B cell (primary cell): ENCODE data around the gene ASTN2. TPM values are rescaled to one million over a fixed set of nuclear protein-coding genes. Genes with fewer than 3 reads are reported as not detected.
"Not testable (repeated sequence)": the region's sequence is repeated elsewhere in the genome, so short reads cannot be mapped to it uniquely, and the experiment has no call there.

Experiments used
- ATAC-seq: fragments of 200-7000 bp; cut with Tn5 transposase; one replicate; pipeline ENCODE4 v1.10.0; 2021; ENCODE audit warnings: low read depth, mild to moderate bottlenecking, moderate number of reproducible peaks, moderate library complexity
- CTCF ChIA-PET: fragments of 350-600 bp; sonication (Branson Sonifier 250); formaldehyde crosslinking; loops from one replicate; lab custom pipeline; 2021; ENCODE audit warnings: antibody characterized with exemption, inconsistent platforms; lab: Charles Lee
- POLR2A ChIA-PET: fragments of 350-600 bp; sonication (Branson Sonifier 250); formaldehyde crosslinking; loops from one replicate; lab custom pipeline; 2021; ENCODE audit warnings: antibody characterized with exemption; lab: Charles Lee
- DNase-seq: peaks from one replicate; pipeline ENCODE4 v3.0.0; 2013
- H2AFZ ChIP-seq: 2 replicates; pipeline ENCODE4 v1.6.1; 2012; ENCODE audit warnings: mild to moderate bottlenecking, low read depth, low read length; ENCODE audit not compliant: insufficient read depth, poor library complexity, severe bottlenecking
- H3K27ac ChIP-seq, 2 donors: 1 replicate in 1 of 2; 2 replicates in 1 of 2; pipeline ENCODE4 v1.5.1; 2012 to 2013; ENCODE audit warnings: low read length in 2 of 2, mild to moderate bottlenecking in 2 of 2, moderate library complexity in 1 of 2
- H3K27me3 ChIP-seq, 4 experiments: fragments of 200-600 bp in 1 of 4; sonication (generic) in 1 of 4; replicated peaks in 1 of 4; 1 replicate in 2 of 4; 2 replicates in 2 of 4; pipeline versions ENCODE4 v1.6.1 to v1.7.0; 2013 to 2016; ENCODE audit warnings: low read length in 3 of 4, mild to moderate bottlenecking in 2 of 4, mixed read lengths in 1 of 4, moderate library complexity in 1 of 4; ENCODE audit not compliant: insufficient read depth in 4 of 4, control insufficient read depth in 3 of 4; ENCODE audit errors: control extremely low read depth in 1 of 4
- H3K36me3 ChIP-seq, 2 experiments: replicated peaks in 1 of 2; 1 replicate in 1 of 2; 2 replicates in 1 of 2; pipeline versions ENCODE4 v1.6.1 to v1.7.1; 2013; ENCODE audit warnings: low read length in 1 of 2; ENCODE audit not compliant: insufficient read depth in 2 of 2, control insufficient read depth in 1 of 2; ENCODE audit errors: control extremely low read depth in 1 of 2, extremely low read depth in 1 of 2
- H3K4me1 ChIP-seq, 2 donors: fragments of 200-600 bp in 1 of 2; sonication (generic) in 1 of 2; 1 replicate in 1 of 2; 2 replicates in 1 of 2; pipeline versions ENCODE4 v1.5.1 to v1.6.1; 2013 to 2017; ENCODE audit warnings: low read length in 2 of 2; ENCODE audit not compliant: control insufficient read depth in 2 of 2, insufficient read depth in 2 of 2
- H3K4me2 ChIP-seq: replicated peaks from 2 replicates; pipeline ENCODE3; 2012; ENCODE audit warnings: mild to moderate bottlenecking, low read depth, low read length; ENCODE audit not compliant: poor library complexity, severe bottlenecking
- H3K4me3 ChIP-seq, 5 experiments: fragments of 200-600 bp in 1 of 5; sonication (generic) in 1 of 5; 1 replicate in 3 of 5; 2 replicates in 2 of 5; pipeline versions ENCODE4 v1.5.1 to v1.7.0; 2011 to 2016; ENCODE audit warnings: low read length in 4 of 5, mild to moderate bottlenecking in 4 of 5, low read depth in 2 of 5, control low read depth in 1 of 5, moderate library complexity in 1 of 5; ENCODE audit not compliant: insufficient read depth in 1 of 5; ENCODE audit errors: control extremely low read depth in 1 of 5, extremely low read depth in 1 of 5
- H3K79me2 ChIP-seq: fragments of 200-600 bp; sonication (generic); one replicate; pipeline ENCODE4 v1.6.0; 2016; ENCODE audit warnings: low read length; ENCODE audit not compliant: control insufficient read depth, insufficient read depth
- H3K9ac ChIP-seq: fragments of 200-600 bp; sonication (generic); 2 replicates; pipeline ENCODE4 v1.6.1; 2017; ENCODE audit warnings: mild to moderate bottlenecking, low read length, moderate library complexity
- H3K9me3 ChIP-seq, 3 donors: one replicate each; pipeline versions ENCODE4 v1.6.1 to v1.7.1; 2013; ENCODE audit warnings: low read length in 2 of 3; ENCODE audit not compliant: control insufficient read depth in 2 of 3, insufficient read depth in 1 of 3; ENCODE audit errors: control extremely low read depth in 1 of 3
- H4K20me1 ChIP-seq: 2 replicates; pipeline ENCODE4 v1.6.0; 2012; ENCODE audit warnings: mild to moderate bottlenecking, low read length; ENCODE audit not compliant: insufficient read depth, control insufficient read depth, poor library complexity, severe bottlenecking
- H3K27ac Mint-ChIP-seq: one replicate; pipeline ENCODE4 v1.8.0; 2021; ENCODE audit warnings: mixed read lengths
- H3K27me3 Mint-ChIP-seq: one replicate; pipeline ENCODE4 v1.8.0; 2021; ENCODE audit warnings: mixed read lengths
- H3K4me1 Mint-ChIP-seq: one replicate; pipeline ENCODE4 v1.8.0; 2021; ENCODE audit warnings: mixed read lengths
- H3K4me3 Mint-ChIP-seq: one replicate; pipeline ENCODE4 v1.8.0; 2021; ENCODE audit warnings: mixed read lengths
- H3K9me3 Mint-ChIP-seq: one replicate; pipeline ENCODE4 v1.8.0; 2022; ENCODE audit warnings: mixed read lengths; ENCODE audit not compliant: insufficient read depth
- CTCF ChIP-seq: fragments of 200-600 bp; IDR thresholded peaks from one replicate; pipeline ENCODE4 v1.8.0; 2022; ENCODE audit warnings: antibody characterized with exemption, mild to moderate bottlenecking
- EZH2 ChIP-seq: IDR thresholded peaks from 2 replicates; pipeline ENCODE4 v1.6.1; 2012; ENCODE audit warnings: borderline replicate concordance, low read depth, mild to moderate bottlenecking, moderate library complexity, low read length; ENCODE audit not compliant: insufficient read depth, poor library complexity, severe bottlenecking
- WGBS: methylation state at CpG from one replicate; pipeline ENCODE4 v1.1.5; 2013; ENCODE audit warnings: missing lambda C conversion rate; ENCODE audit not compliant: insufficient coverage; 5-methylcytosine and 5-hydroxymethylcytosine counted together
- intact Hi-C: fragments of 100-400 bp; cut with micrococcal nuclease; formaldehyde crosslinking; loops from one replicate; pipeline ENCODE4 v1.10.0; 2022
- polyA plus RNA-seq: library from polyadenylated mRNA; depleted of rRNA; stranded (reverse); fragments of >200 nt; gene quantifications from 2 replicates; pipeline ENCODE4 v1.2.3, GENCODE V29; 2012
- total RNA-seq, 2 donors: library from RNA; stranded (reverse); fragments of 120-200 nt in 1 of 2; gene quantifications; 1 replicate in 1 of 2; 2 replicates in 1 of 2; pipeline versions ENCODE4 v1.2.3 to v1.2.4, GENCODE V29; 2013 to 2022

Gene ASTN2
- total and polyA plus RNA-seq, 2 donors (not counting 1 experiment from before 2014, with no cell fraction given), result 1.2 to 3.6 TPM

- Mint-ChIP-seq H3K27ac (no peak overlapping the region), H3K4me3 (no peak overlapping the region), H3K27me3 (no peaks in the 10 kb centered on the region), H3K9me3 (no peaks in the 10 kb centered on the region), H3K4me1 (peaks cover 62% of the 10 kb centered on the region)
- Histone ChIP-seq H3K9ac (no peak overlapping the region), H4K20me1 (peaks cover 6% of the 10 kb centered on the region), H3K79me2 (peaks cover 25% of the 10 kb centered on the region), H3K27me3 (no peaks in the 10 kb centered on the region), H3K4me3 (no peak overlapping the region), H3K36me3 (no peaks in the 10 kb centered on the region), H3K27ac (no peak overlapping the region), H2AFZ (no peak overlapping the region), H3K4me1 (peaks cover 26 to 28% of the 10 kb centered on the region in 2 donors), H3K9me3 (no peaks in the 10 kb centered on the region), H3K4me2 (peak overlapping the region; percentile 5)
- intact Hi-C loops, result no loop called here
- POLR2A ChIA-PET, result no interaction called here
- no peak for ATAC-seq
- TF ChIP-seq CTCF (no peak), EZH2 (no peak)
- WGBS, result no CpG with 5 or more reads among the region's 3 CpGs
- CTCF ChIA-PET, result no interaction called here
- DNase-seq, result no peak
Observed at GRCh38 chr9:116691607-116692006, 723.2 kb downstream of the ASTN2 start.

- H3K9me3 ChIP-seq, H3K36me3 ChIP-seq, H3K4me2 ChIP-seq, H3K27me3 Mint-ChIP-seq, POLR2A ChIA-PET, DNase-seq, H3K27ac ChIP-seq, H3K27ac Mint-ChIP-seq, H4K20me1 ChIP-seq, H3K4me3 ChIP-seq, H3K9ac ChIP-seq, H2AFZ ChIP-seq, H3K27me3 ChIP-seq, H3K4me3 Mint-ChIP-seq, ATAC-seq, intact Hi-C loops, H3K9me3 Mint-ChIP-seq: not testable (repeated sequence)
- H3K4me1 ChIP-seq, result peaks cover 30 to 34% of the 10 kb centered on the region in 2 donors
- CTCF ChIA-PET, result interaction anchor here (0.6 kb wide), 1 partner anchor 48 kb away, joined by 4 read pairs; no protein-coding TSS in a partner anchor
- H3K4me1 Mint-ChIP-seq, result peaks cover 67% of the 10 kb centered on the region
- H3K79me2 ChIP-seq, result peaks cover 32% of the 10 kb centered on the region
Observed at GRCh38 chr9:116690805-116691204, 724.1 kb downstream of the ASTN2 start.
